Neural progenitor cell (in vitro differentiated cells): ENCODE measurements around the gene ARID5A. TPM values are rescaled to one million over a fixed set of nuclear protein-coding genes. Genes with fewer than 3 reads are reported as not detected.
A peak's percentile ranks its signal among the peaks of the same experiment; 100 is the strongest.

ENCODE experiments used
- DNase-seq: peaks from one replicate; pipeline ENCODE4 v3.0.0-alpha.2; 2016; ENCODE audit warnings: low spot score
- H2AFZ ChIP-seq: fragments of 200-600 bp; sonication (generic); replicated peaks from 2 replicates; pipeline ENCODE4 v1.6.1; 2016; ENCODE audit warnings: antibody characterized with exemption
- H3F3A ChIP-seq: fragments of 200-600 bp; sonication (generic); 2 replicates; pipeline ENCODE4 v1.6.1; 2016; ENCODE audit warnings: antibody characterized with exemption, low read depth
- H3K27ac ChIP-seq: fragments of 200-600 bp; sonication (generic); 2 replicates; pipeline ENCODE4 v1.5.1; 2016; ENCODE audit warnings: mild to moderate bottlenecking
- H3K27me3 ChIP-seq: fragments of 200-600 bp; sonication (generic); 2 replicates; pipeline ENCODE4 v1.6.1; 2016; ENCODE audit warnings: mild to moderate bottlenecking, moderate library complexity
- H3K36me3 ChIP-seq: fragments of 200-600 bp; sonication (generic); 2 replicates; pipeline ENCODE4 v1.5.1; 2016
- H3K4me1 ChIP-seq: fragments of 200-600 bp; sonication (generic); 2 replicates; pipeline ENCODE4 v1.6.1; 2016; ENCODE audit warnings: mixed run types
- H3K4me2 ChIP-seq: fragments of 200-600 bp; sonication (generic); 2 replicates; pipeline ENCODE4 v1.6.1; 2016
- H3K4me3 ChIP-seq: fragments of 200-600 bp; sonication (generic); 2 replicates; pipeline ENCODE4 v1.5.1; 2016
- H3K79me2 ChIP-seq: fragments of 200-600 bp; sonication (generic); 2 replicates; pipeline ENCODE4 v1.6.1; 2016; ENCODE audit warnings: low read depth
- H3K9ac ChIP-seq: fragments of 200-600 bp; sonication (generic); 2 replicates; pipeline ENCODE4 v1.6.1; 2016
- H3K9me3 ChIP-seq: fragments of 200-600 bp; sonication (generic); 2 replicates; pipeline ENCODE4 v1.5.1; 2016; ENCODE audit warnings: low read depth
- H4K20me1 ChIP-seq: fragments of 200-600 bp; sonication (generic); 2 replicates; pipeline ENCODE4 v1.6.1; 2016; ENCODE audit warnings: low read depth
- H3K27ac Mint-ChIP-seq: 3 replicates; pipeline ENCODE4 v1.8.0; 2021; ENCODE audit warnings: mixed read lengths
- H3K27me3 Mint-ChIP-seq: 2 replicates; pipeline ENCODE4 v1.8.0; 2022; ENCODE audit warnings: low read depth, mild to moderate bottlenecking, inconsistent platforms, moderate library complexity, mixed read lengths; ENCODE audit not compliant: insufficient read depth
- H3K36me3 Mint-ChIP-seq: 3 replicates; pipeline ENCODE4 v1.8.0; 2021; ENCODE audit warnings: mixed read lengths
- H3K4me1 Mint-ChIP-seq: 3 replicates; pipeline ENCODE4 v1.8.0; 2021; ENCODE audit warnings: mixed read lengths
- H3K4me3 Mint-ChIP-seq: 3 replicates; pipeline ENCODE4 v1.8.0; 2021; ENCODE audit warnings: mild to moderate bottlenecking, moderate library complexity, mixed read lengths
- H3K9me3 Mint-ChIP-seq: 3 replicates; pipeline ENCODE4 v1.8.0; 2020; ENCODE audit warnings: mixed read lengths
- CTCF ChIP-seq: fragments of 200-600 bp; sonication (generic); IDR thresholded peaks from 2 replicates; pipeline ENCODE4 v1.5.1; 2017; ENCODE audit warnings: antibody characterized with exemption, mild to moderate bottlenecking
- EZH2 ChIP-seq: fragments of 200-600 bp; sonication (generic); IDR thresholded peaks from 2 replicates; pipeline ENCODE4 v1.6.1; 2017; ENCODE audit warnings: antibody characterized with exemption, mild to moderate bottlenecking, moderate library complexity
- EZH2phosphoT487 ChIP-seq: fragments of 200-600 bp; sonication (generic); IDR thresholded peaks from 2 replicates; pipeline ENCODE4 v1.6.1; 2017; ENCODE audit warnings: antibody characterized with exemption
- total RNA-seq: library from RNA; depleted of rRNA; stranded (reverse); fragments of >200 nt; gene quantifications from 2 replicates; pipeline ENCODE4 v1.2.3, GENCODE V29; 2015; ENCODE audit warnings: low replicate concordance

The ARID5A gene
- total RNA-seq, 1 donor from 2014 or later = 0.75 TPM

GRCh38 chr2:96542357-96542977, 5.9 kb downstream of the ARID5A start:
- H3K9ac ChIP-seq = no peak overlapping the region
- H3K9me3 ChIP-seq = no peaks in the 10 kb centered on the region
- TF ChIP-seq CTCF (no peak), EZH2phosphoT487 (no peak), EZH2 (no peak)
- peak overlapping the region; percentile 44 for H3K4me3 Mint-ChIP-seq
- peaks cover 8% of the 10 kb centered on the region for H3K9me3 Mint-ChIP-seq
- H3K27ac ChIP-seq = no peak overlapping the region
- H3K27ac Mint-ChIP-seq = no peak overlapping the region
- no peaks in the 10 kb centered on the region for H3K36me3 ChIP-seq
- peaks cover 52% of the 10 kb centered on the region for H3K27me3 ChIP-seq
- H3K27me3 Mint-ChIP-seq = peaks cover 7% of the 10 kb centered on the region
- no peak overlapping the region for H2AFZ ChIP-seq
- H3K4me1 Mint-ChIP-seq = peaks cover 21% of the 10 kb centered on the region
- peaks cover 28% of the 10 kb centered on the region for H3K4me1 ChIP-seq
- no peak overlapping the region for H3K4me3 ChIP-seq
- H3K79me2 ChIP-seq = no peaks in the 10 kb centered on the region
- peaks cover 27% of the 10 kb centered on the region for H3F3A ChIP-seq
- no peak overlapping the region for H3K4me2 ChIP-seq
- H3K36me3 Mint-ChIP-seq = peaks cover 15% of the 10 kb centered on the region
- H4K20me1 ChIP-seq = peaks cover 26% of the 10 kb centered on the region
- DNase-seq = no peak

GRCh38 chr2:96546321-96546720, 9.8 kb downstream of the ARID5A start:
- no peak for DNase-seq
- Histone ChIP-seq H3K4me3 (no peak overlapping the region), H4K20me1 (no peaks in the 10 kb centered on the region), H3K9ac (no peak overlapping the region), H3K36me3 (no peaks in the 10 kb centered on the region), H3K4me2 (no peak overlapping the region), H3K27ac (no peak overlapping the region), H3K79me2 (no peaks in the 10 kb centered on the region), H3K4me1 (peaks cover 6% of the 10 kb centered on the region), H2AFZ (no peak overlapping the region), H3K27me3 (peaks cover 13% of the 10 kb centered on the region), H3F3A (no peaks in the 10 kb centered on the region), H3K9me3 (no peaks in the 10 kb centered on the region)
- no peak for TF ChIP-seq EZH2
- no peak for TF ChIP-seq EZH2phosphoT487
- TF ChIP-seq CTCF = no peak
- Mint-ChIP-seq H3K4me1 (no peaks in the 10 kb centered on the region), H3K27me3 (peaks cover 2% of the 10 kb centered on the region), H3K27ac (peak overlapping the region; percentile 19), H3K9me3 (peaks cover 8% of the 10 kb centered on the region), H3K36me3 (peaks cover 15% of the 10 kb centered on the region), H3K4me3 (no peak overlapping the region)

- H3K36me3 Mint-ChIP-seq = peaks cover 15% of the 10 kb centered on the region
- Histone ChIP-seq H4K20me1 (no peaks in the 10 kb centered on the region), H3K79me2 (no peaks in the 10 kb centered on the region), H3K36me3 (no peaks in the 10 kb centered on the region), H3K9me3 (no peaks in the 10 kb centered on the region), H3K4me2 (no peak overlapping the region), H3K4me3 (no peak overlapping the region), H3K9ac (no peak overlapping the region), H3F3A (no peaks in the 10 kb centered on the region), H2AFZ (no peak overlapping the region), H3K27ac (no peak overlapping the region), H3K4me1 (peaks cover 6% of the 10 kb centered on the region), H3K27me3 (peaks cover 8% of the 10 kb centered on the region)
- TF ChIP-seq EZH2phosphoT487 (no peak), EZH2 (no peak), CTCF (no peak)
- no peak overlapping the region for H3K27ac Mint-ChIP-seq
- H3K4me1 Mint-ChIP-seq = no peaks in the 10 kb centered on the region
- peaks cover 2% of the 10 kb centered on the region for H3K27me3 Mint-ChIP-seq
- peaks cover 8% of the 10 kb centered on the region for H3K9me3 Mint-ChIP-seq
- H3K4me3 Mint-ChIP-seq = no peak overlapping the region
- DNase-seq = no peak
These were observed 10.2 kb downstream of the ARID5A start for GRCh38 chr2:96546797-96547196.
